Liver (tissue), 9 donors: ENCODE results near the gene BBS7. TPM values are rescaled to one million over a fixed set of nuclear protein-coding genes. Genes with fewer than 3 reads are reported as not detected.

Source experiments
- DNase-seq: peaks from one replicate; pipeline ENCODE4 v3.0.0-alpha.2; 2017; ENCODE audit warnings: low spot score
- H3K27ac ChIP-seq, 2 donors: one replicate each; pipeline ENCODE4 v1.7.0; 2013; ENCODE audit warnings: inconsistent platforms in 2 of 2, low read length in 2 of 2, control low read depth in 1 of 2, low read depth in 1 of 2, mild to moderate bottlenecking in 1 of 2
- H3K27me3 ChIP-seq, 4 donors: one replicate each; pipeline versions ENCODE4 v1.6.1 to v1.7.0; 2013; ENCODE audit warnings: low read length in 3 of 4, inconsistent platforms in 1 of 4, mild to moderate bottlenecking in 1 of 4, moderate library complexity in 1 of 4; ENCODE audit not compliant: control insufficient read depth in 4 of 4, insufficient read depth in 4 of 4
- H3K36me3 ChIP-seq, 4 donors: one replicate each; pipeline versions ENCODE4 v1.6.1 to v1.7.0; 2013; ENCODE audit warnings: low read length in 3 of 4, mild to moderate bottlenecking in 3 of 4, low read depth in 1 of 4, moderate library complexity in 1 of 4; ENCODE audit not compliant: control insufficient read depth in 4 of 4, insufficient read depth in 3 of 4
- H3K4me1 ChIP-seq, 4 donors: one replicate each; pipeline versions ENCODE4 v1.6.1 to v1.7.0; 2013; ENCODE audit warnings: low read length in 3 of 4, mild to moderate bottlenecking in 3 of 4, moderate library complexity in 1 of 4; ENCODE audit not compliant: control insufficient read depth in 4 of 4, insufficient read depth in 4 of 4
- H3K4me3 ChIP-seq, 3 donors: one replicate each; pipeline versions ENCODE4 v1.6.1 to v1.7.0; 2013; ENCODE audit warnings: low read length in 3 of 3, control low read depth in 1 of 3, low read depth in 1 of 3, mild to moderate bottlenecking in 1 of 3
- H3K9ac ChIP-seq, 2 donors: one replicate each; pipeline ENCODE4 v1.7.0; 2013; ENCODE audit warnings: low read length in 2 of 2, mild to moderate bottlenecking in 2 of 2, moderate library complexity in 2 of 2, control low read depth in 1 of 2, low read depth in 1 of 2
- H3K9me3 ChIP-seq, 4 donors: one replicate each; pipeline versions ENCODE4 v1.6.1 to v1.7.0; 2013; ENCODE audit warnings: low read length in 3 of 4; ENCODE audit not compliant: control insufficient read depth in 4 of 4
- ATF3 ChIP-seq: IDR thresholded peaks from 2 replicates; pipeline ENCODE4 v1.6.1; 2016; ENCODE audit warnings: antibody characterized with exemption
- EGR1 ChIP-seq, 2 donors: IDR thresholded peaks; 2 replicates each; pipeline ENCODE4 v1.6.1; 2016 to 2018; ENCODE audit warnings: antibody characterized with exemption in 2 of 2, low read depth in 2 of 2
- FOXA1 ChIP-seq: IDR thresholded peaks from 2 replicates; pipeline ENCODE4 v1.6.1; 2016; ENCODE audit warnings: antibody characterized with exemption
- FOXA2 ChIP-seq: IDR thresholded peaks from 2 replicates; pipeline ENCODE4 v1.6.1; 2016; ENCODE audit warnings: antibody characterized with exemption
- GABPA ChIP-seq, 2 donors: IDR thresholded peaks in 1 of 2; conservative IDR thresholded peaks in 1 of 2; 2 replicates each; pipeline ENCODE4 v1.6.1; 2016; ENCODE audit warnings: antibody characterized with exemption in 2 of 2, mild to moderate bottlenecking in 1 of 2, moderate library complexity in 1 of 2
- HNF4A ChIP-seq, 2 donors: conservative IDR thresholded peaks; 2 replicates each; pipeline ENCODE4 v1.6.1; 2016; ENCODE audit warnings: antibody characterized with exemption in 2 of 2, mild to moderate bottlenecking in 2 of 2
- HNF4G ChIP-seq: IDR thresholded peaks from 2 replicates; pipeline ENCODE4 v1.6.1; 2016; ENCODE audit warnings: antibody characterized with exemption
- JUND ChIP-seq, 2 donors: IDR thresholded peaks; 2 replicates each; pipeline ENCODE4 v1.6.1; 2016; ENCODE audit warnings: antibody characterized with exemption in 2 of 2
- NR2F2 ChIP-seq: IDR thresholded peaks from 2 replicates; pipeline ENCODE4 v1.6.1; 2016; ENCODE audit warnings: antibody characterized with exemption
- RAD21 ChIP-seq, 2 donors: IDR thresholded peaks; 2 replicates each; pipeline ENCODE4 v1.6.1; 2016; ENCODE audit warnings: antibody characterized with exemption in 2 of 2, mild to moderate bottlenecking in 2 of 2
- RXRA ChIP-seq, 2 donors: IDR thresholded peaks; 2 replicates each; pipeline ENCODE4 v1.6.1; 2017 to 2018; ENCODE audit warnings: antibody characterized with exemption in 2 of 2, mild to moderate bottlenecking in 1 of 2
- SP1 ChIP-seq: IDR thresholded peaks from 2 replicates; pipeline ENCODE4 v1.6.1; 2018; ENCODE audit warnings: antibody characterized with exemption, mild to moderate bottlenecking
- TAF1 ChIP-seq: conservative IDR thresholded peaks from 2 replicates; pipeline ENCODE4 v1.6.1; 2016; ENCODE audit warnings: antibody characterized with exemption, mild to moderate bottlenecking
- WGBS: extraction: QIAGEN DNeasy Blood & Tissue Kit; methylation state at CpG from one replicate; pipeline ENCODE4 v1.1.7; 2013; 5-methylcytosine and 5-hydroxymethylcytosine counted together
- polyA plus RNA-seq, 2 donors: library from polyadenylated mRNA; stranded (reverse) in 1 of 2; unstranded in 1 of 2; fragments of 200-250 nt in 1 of 2; fragments of >200 nt in 1 of 2; fragmentation: Nextera tagmentation in 1 of 2; extraction: Ambion mirVana in 1 of 2; gene quantifications; one replicate each; pipeline versions ENCODE4 v1.2.1 to v1.2.3, GENCODE V29; 2013 to 2015
- total RNA-seq, 2 donors: library from RNA; depleted of rRNA; stranded (reverse); fragments of >200 nt; gene quantifications; one replicate each; pipeline ENCODE4 v1.2.3, GENCODE V29; 2014
- TF ChIP-seq, protein P1 (sequence below): IDR thresholded peaks from 2 replicates; pipeline ENCODE4 v1.6.1; 2016; ENCODE audit warnings: antibody characterized with exemption
- TF ChIP-seq, protein P2 (sequence below): IDR thresholded peaks from 2 replicates; pipeline ENCODE4 v1.6.1; 2016; ENCODE audit warnings: antibody characterized with exemption
- TF ChIP-seq, protein P3 (sequence below): fragments of 150-350 bp; IDR thresholded peaks from 2 replicates; pipeline ENCODE4 v1.5.1; 2017; ENCODE audit warnings: improper control_type of control experiment, low read depth, low read length; ENCODE audit not compliant: missing input control
- donor health status: healthy.
- donor health status: healthy.
- donor health status: healthy.
- donor health status: healthy.
- donor health status: healthy.

Gene BBS7
- total and polyA plus RNA-seq, 4 donors: 1.8 to 8.4 (median 3.1) TPM

- no peaks in the 10 kb centered on the region for H3K9me3 ChIP-seq
- no peaks in the 10 kb centered on the region for H3K36me3 ChIP-seq
- TF ChIP-seq JUND (IDR thresholded peaks at IDR 0.05): no peak
- no peak for TF ChIP-seq RXRA (IDR thresholded peaks at IDR 0.05)
- TF ChIP-seq EGR1 (IDR thresholded peaks at IDR 0.05; ENCODE audit: low read depth in 2 of 2): no peak
- no peak for TF ChIP-seq TAF1
- TF ChIP-seq FOXA1: no peak
- no peak for TF ChIP-seq FOXA2
- TF ChIP-seq SP1: no peak
- no peak for TF ChIP-seq HNF4G
- TF ChIP-seq, protein P1, sequence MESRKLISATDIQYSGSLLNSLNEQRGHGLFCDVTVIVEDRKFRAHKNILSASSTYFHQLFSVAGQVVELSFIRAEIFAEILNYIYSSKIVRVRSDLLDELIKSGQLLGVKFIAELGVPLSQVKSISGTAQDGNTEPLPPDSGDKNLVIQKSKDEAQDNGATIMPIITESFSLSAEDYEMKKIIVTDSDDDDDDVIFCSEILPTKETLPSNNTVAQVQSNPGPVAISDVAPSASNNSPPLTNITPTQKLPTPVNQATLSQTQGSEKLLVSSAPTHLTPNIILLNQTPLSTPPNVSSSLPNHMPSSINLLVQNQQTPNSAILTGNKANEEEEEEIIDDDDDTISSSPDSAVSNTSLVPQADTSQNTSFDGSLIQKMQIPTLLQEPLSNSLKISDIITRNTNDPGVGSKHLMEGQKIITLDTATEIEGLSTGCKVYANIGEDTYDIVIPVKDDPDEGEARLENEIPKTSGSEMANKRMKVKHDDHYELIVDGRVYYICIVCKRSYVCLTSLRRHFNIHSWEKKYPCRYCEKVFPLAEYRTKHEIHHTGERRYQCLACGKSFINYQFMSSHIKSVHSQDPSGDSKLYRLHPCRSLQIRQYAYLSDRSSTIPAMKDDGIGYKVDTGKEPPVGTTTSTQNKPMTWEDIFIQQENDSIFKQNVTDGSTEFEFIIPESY: no peak
- TF ChIP-seq HNF4A (conservative IDR thresholded peaks at IDR 0.05): no peak
- TF ChIP-seq ATF3: no peak
- no peak for TF ChIP-seq GABPA (IDR thresholded peaks at IDR 0.05 in 1 of 2, conservative IDR thresholded peaks at IDR 0.05 in 1 of 2)
- no peak overlapping the region for H3K27ac ChIP-seq
- no peak for DNase-seq
- peaks cover 0 to 9% (median 0%) of the 10 kb centered on the region in 4 donors for H3K27me3 ChIP-seq
- H3K4me1 ChIP-seq: no peaks in the 10 kb centered on the region
- H3K9ac ChIP-seq: no peak overlapping the region
- 41% methylated on average over 6 of the region's 6 CpGs for WGBS
- H3K4me3 ChIP-seq: no peak overlapping the region
These were observed 27.9 kb upstream of the BBS7 start for GRCh38 chr4:121898150-121898549.

- Histone ChIP-seq H3K36me3 (no peaks in the 10 kb centered on the region), H3K27me3 (no peaks in the 10 kb centered on the region), H3K9ac (no peak overlapping the region), H3K27ac (no peak overlapping the region), H3K4me1 (no peaks in the 10 kb centered on the region), H3K9me3 (no peaks in the 10 kb centered on the region), H3K4me3 (no peak overlapping the region)
- no peak for DNase-seq
- 98% methylated on average over 1 of the region's 1 CpG for WGBS
- TF ChIP-seq EGR1 (IDR thresholded peaks at IDR 0.05; ENCODE audit: low read depth in 2 of 2) (no peak), ATF3 (no peak), HNF4A (conservative IDR thresholded peaks at IDR 0.05) (no peak), NR2F2 (no peak), FOXA2 (no peak), SP1 (no peak), GABPA (IDR thresholded peaks at IDR 0.05 in 1 of 2, conservative IDR thresholded peaks at IDR 0.05 in 1 of 2) (no peak), RAD21 (IDR thresholded peaks at IDR 0.05) (no peak)
- TF ChIP-seq, protein P2, sequence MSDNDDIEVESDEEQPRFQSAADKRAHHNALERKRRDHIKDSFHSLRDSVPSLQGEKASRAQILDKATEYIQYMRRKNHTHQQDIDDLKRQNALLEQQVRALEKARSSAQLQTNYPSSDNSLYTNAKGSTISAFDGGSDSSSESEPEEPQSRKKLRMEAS: no peak
- TF ChIP-seq, protein P3, sequence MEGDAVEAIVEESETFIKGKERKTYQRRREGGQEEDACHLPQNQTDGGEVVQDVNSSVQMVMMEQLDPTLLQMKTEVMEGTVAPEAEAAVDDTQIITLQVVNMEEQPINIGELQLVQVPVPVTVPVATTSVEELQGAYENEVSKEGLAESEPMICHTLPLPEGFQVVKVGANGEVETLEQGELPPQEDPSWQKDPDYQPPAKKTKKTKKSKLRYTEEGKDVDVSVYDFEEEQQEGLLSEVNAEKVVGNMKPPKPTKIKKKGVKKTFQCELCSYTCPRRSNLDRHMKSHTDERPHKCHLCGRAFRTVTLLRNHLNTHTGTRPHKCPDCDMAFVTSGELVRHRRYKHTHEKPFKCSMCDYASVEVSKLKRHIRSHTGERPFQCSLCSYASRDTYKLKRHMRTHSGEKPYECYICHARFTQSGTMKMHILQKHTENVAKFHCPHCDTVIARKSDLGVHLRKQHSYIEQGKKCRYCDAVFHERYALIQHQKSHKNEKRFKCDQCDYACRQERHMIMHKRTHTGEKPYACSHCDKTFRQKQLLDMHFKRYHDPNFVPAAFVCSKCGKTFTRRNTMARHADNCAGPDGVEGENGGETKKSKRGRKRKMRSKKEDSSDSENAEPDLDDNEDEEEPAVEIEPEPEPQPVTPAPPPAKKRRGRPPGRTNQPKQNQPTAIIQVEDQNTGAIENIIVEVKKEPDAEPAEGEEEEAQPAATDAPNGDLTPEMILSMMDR: no peak
- TF ChIP-seq, protein P1: no peak
These were observed 17.9 kb upstream of the BBS7 start for GRCh38 chr4:121888134-121888533.
